Right cardiac atrium (tissue), 5 donors: ENCODE results near the gene CNIH3. TPM values are rescaled to one million over a fixed set of nuclear protein-coding genes. Genes with fewer than 3 reads are reported as not detected.

ENCODE experiments used
- ATAC-seq, 2 donors: fragments of 200-7000 bp; cut with Tn5 transposase; one replicate each; pipeline versions ENCODE4 v1.8.0 to v1.9.1; 2020; ENCODE audit warnings: moderate library complexity in 2 of 2, mild to moderate bottlenecking in 1 of 2
- DNase-seq, 3 donors: peaks; one replicate each; pipeline ENCODE4 v3.0.0-alpha.2; 2020
- H3K27ac ChIP-seq: one replicate; pipeline ENCODE4 v1.5.1; 2013; ENCODE audit warnings: mild to moderate bottlenecking, low read length, control low read depth, moderate library complexity
- H3K27me3 ChIP-seq: one replicate; pipeline ENCODE4 v1.6.1; 2013; ENCODE audit not compliant: control insufficient read depth, insufficient read depth
- H3K4me1 ChIP-seq: one replicate; pipeline ENCODE4 v1.6.1; 2013; ENCODE audit warnings: low read length; ENCODE audit not compliant: control insufficient read depth, insufficient read depth
- H3K4me3 ChIP-seq: one replicate; pipeline ENCODE4 v1.5.1; 2013; ENCODE audit warnings: low read length, control low read depth
- H3K9me3 ChIP-seq: one replicate; pipeline ENCODE4 v1.6.1; 2013; ENCODE audit warnings: low read length; ENCODE audit not compliant: control insufficient read depth
- WGBS: extraction: QIAGEN DNeasy Blood & Tissue Kit; methylation state at CpG from one replicate; pipeline ENCODE4 v1.1.7; 2013; 5-methylcytosine and 5-hydroxymethylcytosine counted together
- intact Hi-C, 4 donors: fragments of 100-400 bp; cut with DNase I; formaldehyde crosslinking; loops; one replicate each; pipeline versions ENCODE4 v1.11.0 to v1.14.0; 2022 to 2023
- polyA plus RNA-seq: library from polyadenylated mRNA; stranded (reverse); fragments of 200-250 nt; gene quantifications from one replicate; pipeline ENCODE4 v1.2.3, GENCODE V29; 2013
- total RNA-seq, 4 donors: library from RNA; stranded (reverse); fragmentation: NEBNext Ultra II Directional; extraction: Animal tissue kit (Norgen Biotek cat#: 25700); gene quantifications; one replicate each; pipeline ENCODE4 v1.2.1, GENCODE V29; 2021
- donor health status: healthy with polysubstance abuse.
- donor health status: DM: no; HTN: yes; CAD: no.
- donor health status: DM: no; HTN: no; CAD: no.
- donor health status: DM: no; HTN: yes; CAD: no; lungs with severe emphysema.
- donor health status: DM: yes; HTN: yes; CAD: no.

Gene CNIH3
- total and polyA plus RNA-seq, 5 donors: 0.66 to 2.3 (median 1.3) TPM

DNA sequence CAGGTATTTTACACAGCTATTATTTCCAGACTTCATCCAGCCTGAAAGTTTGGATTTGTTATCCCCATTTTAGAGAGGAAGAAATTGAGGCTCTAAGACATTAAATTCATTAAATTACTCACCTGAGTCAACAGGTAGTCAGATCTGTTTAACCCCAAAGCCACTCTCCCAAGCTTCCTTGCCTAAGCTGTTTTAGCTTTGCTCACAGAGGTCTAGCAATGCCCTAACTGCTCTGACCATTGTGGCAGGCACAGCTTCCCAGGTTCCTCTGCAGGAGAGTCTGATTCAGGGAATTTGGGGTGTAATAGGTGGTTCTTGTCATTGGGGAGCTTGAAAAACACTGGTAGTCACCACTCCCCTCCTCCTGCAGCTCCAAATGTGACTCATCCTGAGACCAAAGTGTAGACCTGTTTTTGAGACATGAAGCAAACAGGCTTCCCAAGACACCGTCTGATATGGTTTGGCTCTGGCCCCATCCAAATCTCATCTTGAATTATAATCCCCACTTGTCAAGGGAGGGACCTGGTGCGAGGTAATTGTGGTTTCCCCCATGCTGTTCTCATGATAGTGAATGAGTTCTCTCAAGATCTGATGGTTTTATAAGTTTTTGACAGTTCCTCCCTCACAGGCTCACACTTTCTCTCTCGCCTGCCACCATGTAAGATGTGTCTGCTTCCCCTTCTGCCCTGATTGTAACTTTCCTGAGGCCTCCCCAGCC lies 170.6 kb downstream of the CNIH3 start:
- Histone ChIP-seq H3K27ac (no peak overlapping the region), H3K4me1 (no peaks in the 10 kb centered on the region), H3K27me3 (no peaks in the 10 kb centered on the region), H3K4me3 (no peak overlapping the region), H3K9me3 (no peaks in the 10 kb centered on the region)
- ATAC-seq: no peak
- intact Hi-C loops: no loop called here
- DNase-seq: no peak
- WGBS: 84% methylated on average over 3 of the region's 3 CpGs

DNA sequence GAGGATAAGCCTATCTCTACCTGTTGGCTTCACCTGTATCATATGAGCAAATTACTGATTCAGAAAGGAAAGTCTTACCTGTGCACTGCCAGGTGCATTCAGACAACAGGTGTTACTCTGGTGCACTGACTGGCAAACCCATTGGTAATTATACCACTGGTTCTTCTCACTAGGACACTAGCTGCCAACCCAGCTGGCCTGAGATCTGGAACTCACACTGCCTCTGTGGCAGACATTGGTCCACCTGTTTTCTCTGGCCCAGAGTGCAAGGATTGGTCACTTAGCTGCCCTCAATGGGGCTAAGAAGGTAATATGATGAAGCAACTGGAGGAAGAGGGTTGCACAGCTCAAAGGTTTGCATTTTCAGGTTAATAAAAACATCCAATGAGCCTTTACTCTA lies 173.2 kb downstream of the CNIH3 start:
- no peaks in the 10 kb centered on the region for H3K4me1 ChIP-seq
- H3K27ac ChIP-seq: no peak overlapping the region
- intact Hi-C loops: no loop called here
- no peaks in the 10 kb centered on the region for H3K27me3 ChIP-seq
- H3K4me3 ChIP-seq: no peak overlapping the region
- DNase-seq (no peak), ATAC-seq (no peak)
- H3K9me3 ChIP-seq: no peaks in the 10 kb centered on the region

Other genes with a start within 250 kb of the CNIH3 start
- 10 to 100 TPM; 53.1 to 67.0 (median 60.8) TPM for gene WDR26, start 181.5 kb upstream of the CNIH3 start, total RNA-seq
- 29.7 TPM for gene WDR26, start 181.5 kb upstream of the CNIH3 start, polyA plus RNA-seq